Kidney epithelial cell (primary cell): ENCODE results near the gene MICAL3. TPM values are rescaled to one million over a fixed set of nuclear protein-coding genes. Genes with fewer than 3 reads are reported as not detected.

Source experiments
- DNase-seq: peaks from one replicate; pipeline ENCODE4 v3.0.0-alpha.2; 2010; ENCODE audit warnings: low read depth
- H3K27me3 ChIP-seq: 2 replicates; pipeline ENCODE4 v1.6.0; 2011; ENCODE audit warnings: low read length; ENCODE audit not compliant: control insufficient read depth, insufficient read depth
- H3K36me3 ChIP-seq: 2 replicates; pipeline ENCODE4 v1.5.1; 2011; ENCODE audit warnings: low read length; ENCODE audit not compliant: control insufficient read depth, insufficient read depth
- H3K4me3 ChIP-seq: 2 replicates; pipeline ENCODE4 v1.5.1; 2011; ENCODE audit warnings: low read depth, mild to moderate bottlenecking, control low read depth, low read length
- CTCF ChIP-seq: IDR thresholded peaks from 2 replicates; pipeline ENCODE4 v1.5.1; 2011; ENCODE audit warnings: mild to moderate bottlenecking, moderate library complexity, low read length, control low read depth, inconsistent platforms; ENCODE audit not compliant: insufficient read depth, poor library complexity, severe bottlenecking
- total RNA-seq: library from RNA; depleted of rRNA; stranded (reverse); fragments of >200 nt; gene quantifications from 2 replicates; pipeline ENCODE4 v1.2.3, GENCODE V29; 2015

MICAL3 gene
- total RNA-seq, 1 donor from 2014 or later, result 38.9 TPM

- Histone ChIP-seq H3K36me3 (no peaks in the 10 kb centered on the region), H3K27me3 (no peaks in the 10 kb centered on the region), H3K4me3 (no peak overlapping the region)
- no peak for TF ChIP-seq CTCF
- DNase-seq, result no peak
Measured at GRCh38 chr22:17974703-17975372, 49.5 kb downstream of the MICAL3 start.

GRCh38 chr22:17974087-17974486, 50.3 kb downstream of the MICAL3 start:
- H3K36me3 ChIP-seq, result no peaks in the 10 kb centered on the region
- DNase-seq, result no peak
- H3K4me3 ChIP-seq, result no peak overlapping the region
- no peaks in the 10 kb centered on the region for H3K27me3 ChIP-seq
- no peak for TF ChIP-seq CTCF

DNA sequence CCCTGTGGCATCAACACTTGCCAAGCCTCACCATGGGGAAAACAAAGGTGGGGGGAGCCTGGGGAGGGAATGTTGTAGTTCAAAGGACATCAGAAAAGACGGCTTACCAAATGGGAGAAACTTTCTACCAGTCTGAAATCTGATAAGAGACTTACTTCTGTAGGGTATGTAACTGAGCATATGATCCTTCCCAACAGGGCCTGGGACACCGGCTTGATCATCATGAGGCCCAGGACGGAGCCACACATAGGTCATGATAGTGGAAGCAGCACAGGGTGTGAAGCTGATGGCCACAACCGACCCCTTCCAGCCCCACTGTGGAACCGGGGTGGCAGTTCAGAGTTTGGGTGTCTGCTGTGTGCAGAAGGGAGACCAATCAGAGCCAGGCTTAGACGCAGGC, 51.1 kb downstream of the MICAL3 start:
- DNase-seq, result no peak
- Histone ChIP-seq H3K27me3 (no peaks in the 10 kb centered on the region), H3K4me3 (no peak overlapping the region), H3K36me3 (no peaks in the 10 kb centered on the region)
- no peak for TF ChIP-seq CTCF

DNA sequence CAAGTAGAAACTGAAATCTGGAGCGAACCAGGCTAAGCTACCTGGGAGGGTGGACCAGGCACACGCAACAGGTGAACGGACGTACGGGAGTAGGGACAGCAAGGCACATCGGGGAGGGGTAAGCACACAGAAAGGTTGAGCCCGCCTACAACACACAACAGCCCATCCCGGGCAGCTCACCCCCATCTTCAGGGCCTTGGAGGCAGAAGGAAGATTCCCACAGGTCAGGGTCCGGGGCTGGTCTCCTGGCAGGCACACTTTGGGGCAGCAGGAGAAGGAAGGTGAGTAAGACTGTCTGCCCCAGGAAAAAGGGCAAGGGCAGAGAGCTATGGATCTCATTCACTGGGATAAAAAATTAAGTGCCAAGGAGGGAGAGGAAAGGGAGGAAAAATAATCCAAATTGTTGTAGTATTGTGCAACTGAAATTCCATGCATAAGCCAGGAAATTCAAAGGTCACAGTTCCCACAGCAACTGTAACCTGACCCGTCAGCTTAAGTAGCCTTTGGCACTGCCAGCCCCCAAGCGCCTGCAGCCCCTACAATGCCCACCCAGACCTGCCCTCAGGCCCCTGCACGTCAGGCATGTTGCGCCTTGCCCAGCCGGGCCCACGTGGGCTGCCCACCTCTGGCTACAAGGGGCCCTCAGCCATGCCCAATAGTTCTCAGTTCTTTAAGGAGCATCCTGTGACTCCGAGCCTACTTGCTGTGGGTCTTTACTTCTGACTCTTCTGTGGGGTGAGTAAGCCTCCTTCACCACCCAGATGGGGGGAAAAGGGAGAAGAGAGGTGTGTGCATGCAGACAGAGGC, 51.8 kb downstream of the MICAL3 start:
- TF ChIP-seq CTCF, result no peak
- Histone ChIP-seq H3K27me3 (no peaks in the 10 kb centered on the region), H3K36me3 (no peaks in the 10 kb centered on the region), H3K4me3 (no peak overlapping the region)
- DNase-seq, result no peak

DNA sequence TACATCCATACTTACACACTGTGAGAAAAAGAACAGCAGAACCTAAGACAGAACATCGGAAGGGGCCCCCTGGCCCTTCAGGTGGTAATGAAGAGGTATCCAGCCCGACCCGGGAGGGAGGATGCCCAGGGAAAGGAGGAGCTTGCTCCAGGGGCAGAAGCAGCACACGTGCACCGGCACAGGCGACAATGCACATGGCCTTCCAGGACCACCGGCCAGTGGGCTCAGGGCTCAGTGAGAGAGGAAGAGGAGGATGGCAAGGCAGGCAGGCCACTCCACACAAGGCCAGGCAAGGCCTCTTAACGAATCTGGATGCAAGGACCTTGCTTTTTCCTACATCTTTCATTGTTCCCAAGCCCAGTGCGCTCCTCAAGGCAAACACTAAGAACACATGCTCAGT, 52.6 kb downstream of the MICAL3 start:
- H3K27me3 ChIP-seq, result no peaks in the 10 kb centered on the region
- DNase-seq, result no peak
- H3K36me3 ChIP-seq, result peaks cover 1% of the 10 kb centered on the region
- H3K4me3 ChIP-seq, result no peak overlapping the region
- TF ChIP-seq CTCF, result no peak
